HS-27A (cell line): ENCODE measurements around the gene KRTAP5-5.

ENCODE experiments used
- DNase-seq: peaks from one replicate; pipeline ENCODE4 v3.0.0-alpha.2; 2012; ENCODE audit warnings: low read depth, missing footprints

The KRTAP5-5 gene

GRCh38 chr11:1679881-1680280, 50.3 kb downstream of the KRTAP5-5 start:
- DNase-seq: no peak
